Keratinocyte (primary cell): ENCODE data around the gene EWSR1. TPM values are rescaled to one million over a fixed set of nuclear protein-coding genes. Genes with fewer than 3 reads are reported as not detected.
"Not testable (repeated sequence)": the region's sequence is repeated elsewhere in the genome, so short reads cannot be mapped to it uniquely, and the experiment has no call there.

Experiments
- DNase-seq: peaks from one replicate; pipeline ENCODE4 v3.0.0-alpha.2; 2011; ENCODE audit warnings: low read depth, missing footprints, low spot score
- FAIRE-seq: peaks from 2 replicates; lab custom pipeline; 2011; peaks lifted over from hg19 to GRCh38; lab: Jason Lieb, UNC
- H2AFZ ChIP-seq: 2 replicates; pipeline ENCODE4 v1.6.0; 2012; ENCODE audit warnings: low read length, control low read depth, inconsistent platforms; ENCODE audit not compliant: control insufficient read depth
- H3K27ac ChIP-seq: 2 replicates; pipeline ENCODE4 v1.5.1; 2011; ENCODE audit warnings: low read length; ENCODE audit not compliant: control insufficient read depth, insufficient read depth
- H3K27me3 ChIP-seq: 3 replicates; pipeline ENCODE4 v1.6.0; 2011; ENCODE audit warnings: low read length; ENCODE audit not compliant: control insufficient read depth, insufficient read depth; ENCODE audit errors: extremely low read depth
- H3K36me3 ChIP-seq, 2 experiments: 2 replicates in 1 of 2; 3 replicates in 1 of 2; pipeline ENCODE4 v1.5.1; 2011; ENCODE audit warnings: low read length in 2 of 2, mild to moderate bottlenecking in 1 of 2; ENCODE audit not compliant: control insufficient read depth in 2 of 2, insufficient read depth in 2 of 2; ENCODE audit errors: extremely low read depth in 1 of 2
- H3K4me1 ChIP-seq: 3 replicates; pipeline ENCODE4 v1.5.1; 2011; ENCODE audit warnings: low read length; ENCODE audit not compliant: control insufficient read depth, insufficient read depth; ENCODE audit errors: extremely low read depth
- H3K4me2 ChIP-seq: 3 replicates; pipeline ENCODE4 v1.6.0; 2011; ENCODE audit warnings: low read depth, low read length; ENCODE audit not compliant: control insufficient read depth, insufficient read depth; ENCODE audit errors: extremely low read depth
- H3K4me3 ChIP-seq, 3 experiments: fragments of 200-600 bp in 1 of 3; sonication (generic) in 1 of 3; 2 replicates in 2 of 3; 3 replicates in 1 of 3; pipeline ENCODE4 v1.5.1; 2011 to 2016; ENCODE audit warnings: low read length in 3 of 3, mild to moderate bottlenecking in 3 of 3, control low read depth in 2 of 3, inconsistent platforms in 1 of 3, low read depth in 1 of 3, mixed read lengths in 1 of 3, mixed run types in 1 of 3, moderate library complexity in 1 of 3; ENCODE audit not compliant: control insufficient read depth in 2 of 3, insufficient read depth in 2 of 3; ENCODE audit errors: extremely low read depth in 1 of 3
- H3K79me2 ChIP-seq: 2 replicates; pipeline ENCODE4 v1.6.0; 2012; ENCODE audit warnings: low read length; ENCODE audit not compliant: control insufficient read depth, insufficient read depth
- H3K9ac ChIP-seq: 3 replicates; pipeline ENCODE4 v1.6.0; 2011; ENCODE audit warnings: low read length; ENCODE audit not compliant: control insufficient read depth, insufficient read depth; ENCODE audit errors: extremely low read depth
- H3K9me1 ChIP-seq: 3 replicates; pipeline ENCODE4 v1.6.0; 2011; ENCODE audit warnings: low read length; ENCODE audit not compliant: control insufficient read depth, insufficient read depth; ENCODE audit errors: extremely low read depth
- H3K9me3 ChIP-seq: 2 replicates; pipeline ENCODE4 v1.5.1; 2012; ENCODE audit warnings: low read depth, low read length; ENCODE audit not compliant: control insufficient read depth
- H4K20me1 ChIP-seq: 3 replicates; pipeline ENCODE4 v1.6.0; 2011; ENCODE audit warnings: low read length; ENCODE audit not compliant: control insufficient read depth, insufficient read depth; ENCODE audit errors: extremely low read depth
- EZH2 ChIP-seq: IDR thresholded peaks from one replicate; pipeline ENCODE4 v1.6.1; 2012; ENCODE audit warnings: inconsistent platforms, mild to moderate bottlenecking, low read length, moderate library complexity
- dilution Hi-C: fragments of 300-500 bp; cut with MboI; formaldehyde crosslinking; loops from one replicate; pipeline ENCODE4 v1.7.0; 2020; ENCODE audit warnings: low sequenced_read_pairs; ENCODE audit not compliant: extremely low pct_ligation_motif_present
- polyA plus RNA-seq, 5 experiments: library from polyadenylated mRNA; depleted of rRNA in 3 of 5; stranded (reverse) in 3 of 5; stranded (forward) in 1 of 5; unstranded in 1 of 5; fragments of >200 nt; gene quantifications; 1 replicate in 1 of 5; 2 replicates in 3 of 5; 3 replicates in 1 of 5; pipeline versions ENCODE4 v1.2.1 to v1.2.3, GENCODE V29; 2011 to 2012; ENCODE audit warnings: missing spikeins in 2 of 5, low read depth in 1 of 5, low replicate concordance in 1 of 5
- TF ChIP-seq, protein P1 (sequence below), 3 experiments: IDR thresholded peaks in 1 of 3; conservative IDR thresholded peaks in 1 of 3; optimal IDR thresholded peaks in 1 of 3; 2 replicates in 2 of 3; 3 replicates in 1 of 3; pipeline versions ENCODE3 to v1.5.1; 2011; ENCODE audit warnings: low read length in 3 of 3, mild to moderate bottlenecking in 3 of 3, moderate library complexity in 2 of 3, control low read depth in 1 of 3, inconsistent platforms in 1 of 3; ENCODE audit not compliant: insufficient read depth in 2 of 3; ENCODE audit errors: extremely low read depth in 1 of 3

The EWSR1 gene
- polyA plus RNA-seq, 1 donor (not counting 4 experiments of a cell fraction or from before 2014, with no cell fraction given), result 245 TPM

DNA sequence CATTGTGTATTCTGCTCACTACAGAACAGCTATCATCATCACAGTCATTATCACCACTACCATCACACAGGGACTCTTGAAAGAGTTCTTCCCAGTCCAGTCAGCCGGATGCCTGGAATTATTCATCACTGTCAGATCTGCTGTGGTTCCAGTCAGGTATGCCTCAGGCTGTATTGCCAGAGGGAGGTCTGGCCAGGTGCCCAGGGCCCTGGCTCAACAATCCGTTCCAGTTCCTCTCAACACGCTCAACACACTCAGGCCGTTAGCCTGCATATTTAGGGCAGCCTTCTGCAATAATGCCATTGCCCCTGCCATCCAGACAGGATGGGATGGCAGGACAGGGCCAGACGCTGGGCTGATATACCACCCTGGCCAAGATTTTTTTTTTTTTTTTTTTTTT, 76.1 kb downstream of the EWSR1 start:
- TF ChIP-seq, protein P1, sequence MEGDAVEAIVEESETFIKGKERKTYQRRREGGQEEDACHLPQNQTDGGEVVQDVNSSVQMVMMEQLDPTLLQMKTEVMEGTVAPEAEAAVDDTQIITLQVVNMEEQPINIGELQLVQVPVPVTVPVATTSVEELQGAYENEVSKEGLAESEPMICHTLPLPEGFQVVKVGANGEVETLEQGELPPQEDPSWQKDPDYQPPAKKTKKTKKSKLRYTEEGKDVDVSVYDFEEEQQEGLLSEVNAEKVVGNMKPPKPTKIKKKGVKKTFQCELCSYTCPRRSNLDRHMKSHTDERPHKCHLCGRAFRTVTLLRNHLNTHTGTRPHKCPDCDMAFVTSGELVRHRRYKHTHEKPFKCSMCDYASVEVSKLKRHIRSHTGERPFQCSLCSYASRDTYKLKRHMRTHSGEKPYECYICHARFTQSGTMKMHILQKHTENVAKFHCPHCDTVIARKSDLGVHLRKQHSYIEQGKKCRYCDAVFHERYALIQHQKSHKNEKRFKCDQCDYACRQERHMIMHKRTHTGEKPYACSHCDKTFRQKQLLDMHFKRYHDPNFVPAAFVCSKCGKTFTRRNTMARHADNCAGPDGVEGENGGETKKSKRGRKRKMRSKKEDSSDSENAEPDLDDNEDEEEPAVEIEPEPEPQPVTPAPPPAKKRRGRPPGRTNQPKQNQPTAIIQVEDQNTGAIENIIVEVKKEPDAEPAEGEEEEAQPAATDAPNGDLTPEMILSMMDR (optimal IDR thresholded peaks at IDR 0.05 in 1 of 3, IDR thresholded peaks at IDR 0.05 in 1 of 3, conservative IDR thresholded peaks at IDR 0.05 in 1 of 3; ENCODE audit: extremely low read depth in 1 of 3, insufficient read depth in 2 of 3, low read length in 3 of 3), result no peak
- no peak for TF ChIP-seq EZH2
- Histone ChIP-seq H3K4me1 (peaks cover 43% of the 10 kb centered on the region), H3K9me1 (peaks cover 7% of the 10 kb centered on the region), H3K4me2 (no peak overlapping the region), H3K9ac (no peak overlapping the region), H3K79me2 (no peaks in the 10 kb centered on the region), H3K27me3 (no peaks in the 10 kb centered on the region), H3K27ac (peak overlapping the region; percentile 3), H3K4me3 (no peak overlapping the region), H4K20me1 (peaks cover 6% of the 10 kb centered on the region), H3K36me3 (peaks cover 29 to 51% of the 10 kb centered on the region in 2 experiments), H3K9me3 (no peaks in the 10 kb centered on the region), H2AFZ (no peak overlapping the region)
- peak; percentile 98 for FAIRE-seq
- DNase-seq, result peak; percentile 66
- dilution Hi-C loops, result no loop called here

DNA sequence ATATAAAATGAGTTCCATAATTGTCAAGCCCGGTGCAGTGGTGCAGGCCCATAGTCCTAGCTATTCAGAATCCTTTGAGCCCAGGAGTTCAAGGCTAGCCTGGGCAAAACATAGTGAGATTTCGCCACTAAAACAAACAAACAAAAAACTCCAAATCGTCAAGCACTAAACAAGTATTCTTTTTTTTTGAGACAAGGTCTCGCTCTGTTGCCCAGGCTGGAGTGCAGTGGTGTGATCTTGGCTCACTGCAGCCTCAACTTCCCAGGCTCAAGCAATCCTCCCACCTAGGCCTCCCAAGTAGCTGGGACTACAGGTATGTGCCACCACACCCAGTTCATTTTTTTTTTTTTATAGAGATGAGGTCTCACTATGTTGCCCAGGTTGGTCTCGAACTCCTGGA, 76.8 kb downstream of the EWSR1 start:
- FAIRE-seq, dilution Hi-C loops: not testable (repeated sequence)
- peaks cover 31 to 53% of the 10 kb centered on the region in 2 experiments for H3K36me3 ChIP-seq

DNA sequence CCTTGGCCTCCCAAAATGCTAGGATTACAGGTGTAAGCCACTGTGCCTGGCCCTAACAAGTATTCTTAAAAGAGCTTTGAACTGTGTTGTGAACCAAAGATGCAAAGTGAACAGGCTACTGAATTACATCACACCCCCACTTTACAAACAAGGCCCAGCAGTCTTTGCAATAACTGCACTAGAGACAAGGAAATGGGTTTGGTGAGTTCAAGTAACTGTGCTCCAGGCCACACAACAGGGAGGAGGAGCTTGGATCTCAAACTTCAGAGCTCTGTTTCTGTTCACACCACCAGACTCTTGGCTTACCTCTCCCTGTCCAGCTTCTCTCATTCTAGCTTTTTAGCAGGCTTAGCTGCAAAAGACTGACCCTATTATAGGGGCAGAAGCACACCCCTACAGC, 77.9 kb downstream of the EWSR1 start:
- Histone ChIP-seq H2AFZ (no peak overlapping the region), H3K27me3 (no peaks in the 10 kb centered on the region), H3K79me2 (no peaks in the 10 kb centered on the region), H4K20me1 (peaks cover 4% of the 10 kb centered on the region), H3K36me3 (peaks cover 33 to 56% of the 10 kb centered on the region in 2 experiments), H3K9me3 (no peaks in the 10 kb centered on the region), H3K27ac (no peak overlapping the region), H3K4me1 (peaks cover 25% of the 10 kb centered on the region), H3K4me3 (no peak overlapping the region), H3K4me2 (no peak overlapping the region), H3K9ac (no peak overlapping the region), H3K9me1 (peaks cover 3% of the 10 kb centered on the region)
- TF ChIP-seq, protein P1 (optimal IDR thresholded peaks at IDR 0.05 in 1 of 3, IDR thresholded peaks at IDR 0.05 in 1 of 3, conservative IDR thresholded peaks at IDR 0.05 in 1 of 3; ENCODE audit: extremely low read depth in 1 of 3, insufficient read depth in 2 of 3, low read length in 3 of 3), result no peak
- TF ChIP-seq EZH2, result no peak
- DNase-seq (no peak), FAIRE-seq (peak; percentile 57)
- dilution Hi-C loops, result no loop called here

More for the DNA sequence above, 76.8 kb downstream of the EWSR1 start:
- H3K4me3 ChIP-seq, H3K9me3 ChIP-seq, H3K27ac ChIP-seq, H3K4me2 ChIP-seq, H3K9me1 ChIP-seq, H2AFZ ChIP-seq, H3K27me3 ChIP-seq, H4K20me1 ChIP-seq, H3K9ac ChIP-seq, DNase-seq, H3K79me2 ChIP-seq: not testable (repeated sequence)
- H3K4me1 ChIP-seq, result peaks cover 36% of the 10 kb centered on the region
